GM12878 (cell line): Measurements from ENCODE around the gene MIF. TPM values are rescaled to one million over a fixed set of nuclear protein-coding genes. Genes with fewer than 3 reads are reported as not detected.

Experiments used
- ATAC-seq: fragments of 200-7000 bp; cut with Tn5 transposase; 3 replicates; pipeline ENCODE4 v1.9.1; 2020; ENCODE audit warnings: mild to moderate bottlenecking, moderate library complexity
- BruUV-seq: library from RNA; stranded (reverse); fragments of 400-500 nt; replicated peaks from 2 replicates; lab custom pipeline; 2021; lab: Mats Ljungman, UMichigan
- CTCF ChIA-PET: fragments of 300-600 bp; sonication (Branson Sonifier 250); formaldehyde crosslinking; extraction: SDS; loops from one replicate; lab custom pipeline; 2021; ENCODE audit warnings: inconsistent platforms; lab: Yijun Ruan, JAX
- POLR2A ChIA-PET: fragments of 350-600 bp; formaldehyde crosslinking; extraction: SDS; loops from one replicate; lab custom pipeline; 2021; ENCODE audit warnings: inconsistent platforms; lab: Charles Lee
- RAD21 ChIA-PET: fragments of 300-600 bp; sonication (Branson Sonifier 250); formaldehyde crosslinking; loops from one replicate; lab custom pipeline; 2023; ENCODE audit warnings: antibody characterized with exemption; ENCODE audit not compliant: unreplicated experiment; lab: Charles Lee
- SMC1A ChIA-PET: fragments of 300-600 bp; sonication (Branson Sonifier 250); formaldehyde crosslinking; loops from one replicate; lab custom pipeline; 2023; ENCODE audit not compliant: unreplicated experiment, uncharacterized antibody; lab: Charles Lee
- DNase-seq: peaks from one replicate; pipeline ENCODE4 v3.0.0-alpha.2; 2011; ENCODE audit warnings: low read depth, low spot score
- FAIRE-seq: peaks from 3 replicates; lab custom pipeline; 2011; peaks lifted over from hg19 to GRCh38; lab: Jason Lieb, UNC
- H2AFZ ChIP-seq: 2 replicates; pipeline ENCODE4 v1.6.0; 2011; ENCODE audit warnings: low read depth, low read length, control low read depth; ENCODE audit not compliant: control insufficient read depth
- H3K27ac ChIP-seq: 2 replicates; pipeline ENCODE4 v1.5.1; 2011; ENCODE audit warnings: control low read depth; ENCODE audit not compliant: control insufficient read depth, insufficient read depth
- H3K27me3 ChIP-seq, 2 experiments: replicated peaks in 1 of 2; 2 replicates each; pipeline versions ENCODE4 v1.6.0 to v1.6.1; 2011; ENCODE audit warnings: low read length in 1 of 2; ENCODE audit not compliant: control insufficient read depth in 2 of 2, insufficient read depth in 2 of 2
- H3K36me3 ChIP-seq, 2 experiments: 2 replicates each; pipeline ENCODE4 v1.5.1; 2011; ENCODE audit warnings: low read length in 1 of 2; ENCODE audit not compliant: control insufficient read depth in 2 of 2, insufficient read depth in 2 of 2
- H3K4me1 ChIP-seq: 2 replicates; pipeline ENCODE4 v1.6.1; 2011; ENCODE audit warnings: mild to moderate bottlenecking, low read length, moderate library complexity, mixed read lengths; ENCODE audit not compliant: control insufficient read depth, insufficient read depth
- H3K4me2 ChIP-seq: 2 replicates; pipeline ENCODE4 v1.6.0; 2011; ENCODE audit warnings: control low read depth; ENCODE audit not compliant: control insufficient read depth, insufficient read depth
- H3K4me3 ChIP-seq: fragments of 200-600 bp; sonication (generic); 2 replicates; pipeline ENCODE4 v1.5.1; 2016
- H3K79me2 ChIP-seq: 2 replicates; pipeline ENCODE4 v1.6.0; 2011; ENCODE audit warnings: low read length; ENCODE audit not compliant: control insufficient read depth, insufficient read depth
- H3K9ac ChIP-seq: 2 replicates; pipeline ENCODE4 v1.8.0; 2011; ENCODE audit warnings: low read length, control low read depth, mixed read lengths; ENCODE audit not compliant: control insufficient read depth, insufficient read depth
- H3K9me3 ChIP-seq: replicated peaks from 3 replicates; pipeline ENCODE4 v1.5.1; 2011; ENCODE audit warnings: mild to moderate bottlenecking, low read length; ENCODE audit not compliant: control insufficient read depth, insufficient read depth
- H4K20me1 ChIP-seq: 2 replicates; pipeline ENCODE4 v1.6.0; 2011; ENCODE audit not compliant: control insufficient read depth, insufficient read depth
- CEBPB ChIP-seq, 2 experiments: fragments of 150-350 bp in 1 of 2; IDR thresholded peaks; 2 replicates each; pipeline ENCODE4 v1.6.1; 2012 to 2014; ENCODE audit warnings: low read depth in 2 of 2, low read length in 2 of 2, borderline replicate concordance in 1 of 2, inconsistent platforms in 1 of 2
- CHD2 ChIP-seq: IDR thresholded peaks from 2 replicates; pipeline ENCODE4 v1.6.1; 2011; ENCODE audit warnings: low read depth, low read length, improper control_type of control experiment, borderline replicate concordance
- EED ChIP-seq: sonication (generic); IDR thresholded peaks from 2 replicates; pipeline ENCODE4 v1.6.1; 2016; ENCODE audit warnings: antibody characterized with exemption, low read depth
- GATAD2B ChIP-seq: fragments of 450-650 bp; conservative IDR thresholded peaks from 2 replicates; pipeline ENCODE4 v1.6.1; 2017; ENCODE audit warnings: low read depth, mild to moderate bottlenecking, moderate library complexity
- KDM1A ChIP-seq: fragments of 200-600 bp; sonication (generic); IDR thresholded peaks from 2 replicates; pipeline ENCODE4 v1.6.1; 2016; ENCODE audit warnings: borderline replicate concordance
- MEF2B ChIP-seq: fragments of 450-650 bp; IDR thresholded peaks from 2 replicates; pipeline ENCODE4 v1.6.1; 2018; ENCODE audit warnings: mild to moderate bottlenecking, moderate library complexity; ENCODE audit not compliant: partially characterized antibody, poor library complexity, severe bottlenecking
- RB1 ChIP-seq: fragments of 450-650 bp; formaldehyde crosslinking; IDR thresholded peaks from 2 replicates; pipeline ENCODE4 v1.6.1; 2017; ENCODE audit warnings: mild to moderate bottlenecking, borderline replicate concordance
- SMARCA5 ChIP-seq: fragments of 450-650 bp; IDR thresholded peaks from 2 replicates; pipeline ENCODE4 v1.6.1; 2017; ENCODE audit warnings: mild to moderate bottlenecking
- SUPT20H ChIP-seq: IDR thresholded peaks from 2 replicates; pipeline ENCODE4 v1.6.1; 2011; ENCODE audit warnings: low read depth, mild to moderate bottlenecking, low read length, moderate library complexity, borderline replicate concordance; ENCODE audit not compliant: control insufficient read depth
- SUZ12 ChIP-seq: fragments of 200-600 bp; sonication (generic); IDR thresholded peaks from one replicate; pipeline ENCODE4 v1.6.1; 2018; ENCODE audit warnings: antibody characterized with exemption, mild to moderate bottlenecking; ENCODE audit not compliant: unreplicated experiment
- TAF1 ChIP-seq: IDR thresholded peaks from 2 replicates; pipeline ENCODE4 v1.6.1; 2011; ENCODE audit warnings: mild to moderate bottlenecking, low read depth, low read length, borderline replicate concordance
- ZNF24 ChIP-seq: fragments of 450-650 bp; IDR thresholded peaks from 2 replicates; pipeline ENCODE4 v1.6.1; 2017; ENCODE audit warnings: antibody characterized with exemption, mild to moderate bottlenecking
- WGBS: methylation state at CpG from one replicate; pipeline ENCODE4 v1.1.6; 2016; ENCODE audit warnings: low lambda C conversion rate; ENCODE audit not compliant: insufficient replicate concordance, insufficient coverage; ENCODE audit errors: missing lambda C conversion rate; 5-methylcytosine and 5-hydroxymethylcytosine counted together
- in situ Hi-C: fragments of 300-500 bp; cut with MboI; formaldehyde crosslinking; loops from 9 replicates; pipeline ENCODE4 v1.14.3; 2018; ENCODE audit warnings: mixed read lengths
- intact Hi-C: fragments of 100-400 bp; cut with micrococcal nuclease; formaldehyde crosslinking; loops from one replicate; pipeline ENCODE4 v1.14.2; 2022; ENCODE audit not compliant: unreplicated experiment
- polyA plus RNA-seq, 11 experiments: library from polyadenylated mRNA; depleted of rRNA in 4 of 11; unstranded in 6 of 11; stranded (reverse) in 5 of 11; fragments of >200 nt; fragmentation: Nextera tagmentation in 4 of 11; fragmentation: Illumina TruSeq in 1 of 11; extraction: Ambion mirVana in 4 of 11; extraction: Trizol in 1 of 11; gene quantifications; 1 replicate in 1 of 11; 2 replicates in 10 of 11; pipeline versions ENCODE4 v1.2.1 to v1.2.3, GENCODE V29; 2011 to 2016; ENCODE audit warnings: inconsistent platforms in 2 of 11, missing spikeins in 2 of 11, low read depth in 1 of 11
- total RNA-seq, 4 experiments: library from RNA; depleted of rRNA in 3 of 4; stranded (reverse); fragments of >200 nt in 3 of 4; fragmentation: Illumina TruSeq in 1 of 4; extraction: Trizol in 1 of 4; gene quantifications; 2 replicates each; pipeline versions ENCODE4 v1.2.1 to v1.2.3, GENCODE V29; 2013 to 2021
- TF ChIP-seq, protein P1 (sequence below): fragments of 450-650 bp; IDR thresholded peaks from 2 replicates; pipeline ENCODE4 v1.6.1; 2017; ENCODE audit warnings: antibody characterized with exemption, mild to moderate bottlenecking, moderate library complexity
- TF ChIP-seq, protein P2 (sequence below): IDR thresholded peaks from 2 replicates; pipeline ENCODE4 v1.6.1; 2011; ENCODE audit warnings: borderline replicate concordance, low read depth, mild to moderate bottlenecking, moderate library complexity, low read length; ENCODE audit not compliant: insufficient read depth, poor library complexity, severe bottlenecking

MIF gene
- total and polyA plus RNA-seq, 10 of the 15 experiments (the other 5 are each of a cell fraction or from before 2014, with no cell fraction given) = 37.7 to 2,972 (median 766) TPM

DNA sequence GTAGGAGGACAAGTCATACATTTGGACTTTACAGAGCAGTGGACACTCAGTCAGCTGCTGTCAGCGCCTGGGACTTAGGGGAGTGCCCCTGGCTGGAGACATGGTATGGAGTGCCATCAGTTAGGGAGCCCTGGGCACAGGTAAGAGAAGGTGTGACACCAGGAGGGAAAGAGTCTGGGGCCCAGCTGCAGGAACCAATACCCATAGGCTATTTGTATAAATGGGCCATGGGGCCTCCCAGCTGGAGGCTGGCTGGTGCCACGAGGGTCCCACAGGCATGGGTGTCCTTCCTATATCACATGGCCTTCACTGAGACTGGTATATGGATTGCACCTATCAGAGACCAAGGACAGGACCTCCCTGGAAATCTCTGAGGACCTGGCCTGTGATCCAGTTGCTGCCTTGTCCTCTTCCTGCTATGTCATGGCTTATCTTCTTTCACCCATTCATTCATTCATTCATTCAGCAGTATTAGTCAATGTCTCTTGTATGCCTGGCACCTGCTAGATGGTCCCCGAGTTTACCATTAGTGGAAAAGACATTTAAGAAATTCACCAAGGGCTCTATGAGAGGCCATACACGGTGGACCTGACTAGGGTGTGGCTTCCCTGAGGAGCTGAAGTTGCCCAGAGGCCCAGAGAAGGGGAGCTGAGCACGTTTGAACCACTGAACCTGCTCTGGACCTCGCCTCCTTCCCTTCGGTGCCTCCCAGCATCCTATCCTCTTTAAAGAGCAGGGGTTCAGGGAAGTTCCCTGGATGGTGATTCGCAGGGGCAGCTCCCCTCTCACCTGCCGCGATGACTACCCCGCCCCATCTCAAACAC, 850 bp upstream of the MIF start:
- ATAC-seq = peak; percentile 0; the same call in 2 of the 3 replicates
- DNase-seq = no peak
- Histone ChIP-seq H4K20me1 (no peaks in the 10 kb centered on the region), H3K4me3 (peak overlapping the region; percentile 98), H3K27me3 (no peaks in the 10 kb centered on the region), H3K9ac (peak overlapping the region; percentile 89), H3K4me2 (peak overlapping the region; percentile 94), H3K27ac (peak overlapping the region; percentile 92), H3K9me3 (no peaks in the 10 kb centered on the region), H3K79me2 (peaks cover 34% of the 10 kb centered on the region), H3K36me3 (peaks cover 12 to 23% of the 10 kb centered on the region in 2 experiments), H3K4me1 (peaks cover 12% of the 10 kb centered on the region), H2AFZ (peak overlapping the region; percentile 89)
- CTCF ChIA-PET = interaction anchor here (1.0 to 3.3 kb wide), 20 partner anchors 8 to 349 kb away, joined by 3 to 45 read pairs (median 4); partner anchors contain the start of genes CHCHD10 and SLC2A11
- RAD21 ChIA-PET = interaction anchor here (1.1 to 3.2 kb wide), 7 partner anchors 16 to 126 kb away, joined by 3 to 30 read pairs (median 5); partner anchors contain the start of genes SLC2A11 and SMARCB1
- BruUV-seq = TSS peak; percentile 50
- in situ Hi-C loops (no loop called here), intact Hi-C loops (no loop called here)
- no peak for FAIRE-seq
- SMC1A ChIA-PET = interaction anchor here (1.1 to 2.2 kb wide), 7 partner anchors 13 to 49 kb away, joined by 3 to 18 read pairs (median 5); partner anchors contain the start of gene SLC2A11
- POLR2A ChIA-PET = interaction anchor here (0.5 to 2.5 kb wide), 10 partner anchors 17 to 264 kb away, joined by 3 to 41 read pairs (median 6); partner anchors contain the start of genes CABIN1 and SLC2A11
- WGBS = 14% methylated on average over 11 of the region's 11 CpGs
- peak; percentile 95 for TF ChIP-seq ZNF24
- TF ChIP-seq, protein P1, sequence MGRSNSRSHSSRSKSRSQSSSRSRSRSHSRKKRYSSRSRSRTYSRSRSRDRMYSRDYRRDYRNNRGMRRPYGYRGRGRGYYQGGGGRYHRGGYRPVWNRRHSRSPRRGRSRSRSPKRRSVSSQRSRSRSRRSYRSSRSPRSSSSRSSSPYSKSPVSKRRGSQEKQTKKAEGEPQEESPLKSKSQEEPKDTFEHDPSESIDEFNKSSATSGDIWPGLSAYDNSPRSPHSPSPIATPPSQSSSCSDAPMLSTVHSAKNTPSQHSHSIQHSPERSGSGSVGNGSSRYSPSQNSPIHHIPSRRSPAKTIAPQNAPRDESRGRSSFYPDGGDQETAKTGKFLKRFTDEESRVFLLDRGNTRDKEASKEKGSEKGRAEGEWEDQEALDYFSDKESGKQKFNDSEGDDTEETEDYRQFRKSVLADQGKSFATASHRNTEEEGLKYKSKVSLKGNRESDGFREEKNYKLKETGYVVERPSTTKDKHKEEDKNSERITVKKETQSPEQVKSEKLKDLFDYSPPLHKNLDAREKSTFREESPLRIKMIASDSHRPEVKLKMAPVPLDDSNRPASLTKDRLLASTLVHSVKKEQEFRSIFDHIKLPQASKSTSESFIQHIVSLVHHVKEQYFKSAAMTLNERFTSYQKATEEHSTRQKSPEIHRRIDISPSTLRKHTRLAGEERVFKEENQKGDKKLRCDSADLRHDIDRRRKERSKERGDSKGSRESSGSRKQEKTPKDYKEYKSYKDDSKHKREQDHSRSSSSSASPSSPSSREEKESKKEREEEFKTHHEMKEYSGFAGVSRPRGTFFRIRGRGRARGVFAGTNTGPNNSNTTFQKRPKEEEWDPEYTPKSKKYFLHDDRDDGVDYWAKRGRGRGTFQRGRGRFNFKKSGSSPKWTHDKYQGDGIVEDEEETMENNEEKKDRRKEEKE = no peak
- TF ChIP-seq, protein P2, sequence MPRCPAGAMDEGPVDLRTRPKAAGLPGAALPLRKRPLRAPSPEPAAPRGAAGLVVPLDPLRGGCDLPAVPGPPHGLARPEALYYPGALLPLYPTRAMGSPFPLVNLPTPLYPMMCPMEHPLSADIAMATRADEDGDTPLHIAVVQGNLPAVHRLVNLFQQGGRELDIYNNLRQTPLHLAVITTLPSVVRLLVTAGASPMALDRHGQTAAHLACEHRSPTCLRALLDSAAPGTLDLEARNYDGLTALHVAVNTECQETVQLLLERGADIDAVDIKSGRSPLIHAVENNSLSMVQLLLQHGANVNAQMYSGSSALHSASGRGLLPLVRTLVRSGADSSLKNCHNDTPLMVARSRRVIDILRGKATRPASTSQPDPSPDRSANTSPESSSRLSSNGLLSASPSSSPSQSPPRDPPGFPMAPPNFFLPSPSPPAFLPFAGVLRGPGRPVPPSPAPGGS = peak; percentile 1
- no peak for TF ChIP-seq SUZ12
- no peak for TF ChIP-seq SUPT20H
- no peak for TF ChIP-seq MEF2B
- no peak for TF ChIP-seq EED
- no peak for TF ChIP-seq GATAD2B
- no peak for TF ChIP-seq CEBPB (IDR thresholded peaks at IDR 0.05; ENCODE audit: borderline replicate concordance in 1 of 2, low read depth in 2 of 2, low read length in 2 of 2)
- TF ChIP-seq KDM1A = no peak
- TF ChIP-seq SMARCA5 = no peak
- TF ChIP-seq RB1 = no peak
- no peak for TF ChIP-seq CHD2
- no peak for TF ChIP-seq TAF1
